DND-41 (cell line): ENCODE measurements around the gene CPEB2.

Experiments used
- ATAC-seq: fragments of 200-7000 bp; cut with Tn5 transposase; 3 replicates; pipeline ENCODE4 v1.9.1; 2021; ENCODE audit warnings: low read depth; ENCODE audit not compliant: insufficient read depth
- DNase-seq: peaks from one replicate; pipeline ENCODE4 v3.0.0-alpha.2; 2020
- H2AFZ ChIP-seq: 2 replicates; pipeline ENCODE4 v1.6.0; 2012; ENCODE audit warnings: low read depth, low read length
- H3K27ac ChIP-seq: 2 replicates; pipeline ENCODE4 v1.5.1; 2012; ENCODE audit warnings: low read length, inconsistent platforms
- H3K27me3 ChIP-seq: fragments of 200-600 bp; sonication (generic); 2 replicates; pipeline ENCODE4 v1.6.0; 2012; ENCODE audit warnings: low read length, mild to moderate bottlenecking, inconsistent platforms; ENCODE audit not compliant: insufficient read depth, poor library complexity
- H3K36me3 ChIP-seq: 2 replicates; pipeline ENCODE4 v1.5.1; 2012; ENCODE audit warnings: low read length, inconsistent platforms; ENCODE audit not compliant: insufficient read depth
- H3K4me1 ChIP-seq: 2 replicates; pipeline ENCODE4 v1.5.1; 2012; ENCODE audit warnings: mild to moderate bottlenecking, low read length; ENCODE audit not compliant: insufficient read depth
- H3K4me2 ChIP-seq: 2 replicates; pipeline ENCODE4 v1.6.0; 2012; ENCODE audit warnings: mild to moderate bottlenecking, moderate library complexity, low read length, inconsistent platforms; ENCODE audit not compliant: insufficient read depth
- H3K4me3 ChIP-seq, 2 experiments: fragments of 200-600 bp in 1 of 2; shearing (Covaris generic) in 1 of 2; 2 replicates each; pipeline ENCODE4 v1.5.1; 2012 to 2016; ENCODE audit warnings: inconsistent platforms in 2 of 2, low read length in 2 of 2, mild to moderate bottlenecking in 2 of 2, low read depth in 1 of 2, moderate library complexity in 1 of 2
- H3K79me2 ChIP-seq: 2 replicates; pipeline ENCODE4 v1.6.0; 2012; ENCODE audit warnings: low read length, inconsistent platforms; ENCODE audit not compliant: insufficient read depth
- H3K9ac ChIP-seq: 2 replicates; pipeline ENCODE4 v1.6.0; 2012; ENCODE audit warnings: low read depth, mild to moderate bottlenecking, inconsistent platforms, low read length, moderate library complexity
- H3K9me3 ChIP-seq: 2 replicates; pipeline ENCODE4 v1.5.1; 2012; ENCODE audit warnings: low read length, moderate library complexity, mild to moderate bottlenecking, inconsistent platforms; ENCODE audit not compliant: insufficient read depth, severe bottlenecking
- H4K20me1 ChIP-seq: 2 replicates; pipeline ENCODE4 v1.6.0; 2012; ENCODE audit warnings: low read length; ENCODE audit not compliant: insufficient read depth
- EZH2 ChIP-seq: IDR thresholded peaks from 3 replicates; pipeline ENCODE4 v1.6.1; 2012; ENCODE audit warnings: borderline replicate concordance, low read depth, mild to moderate bottlenecking, moderate library complexity, low read length, inconsistent platforms; ENCODE audit not compliant: severe bottlenecking
- TF ChIP-seq, protein P1 (sequence below): IDR thresholded peaks from 2 replicates; pipeline ENCODE4 v1.5.1; 2012; ENCODE audit warnings: borderline replicate concordance, low read length, moderate library complexity, mild to moderate bottlenecking; ENCODE audit not compliant: poor library complexity, severe bottlenecking; ENCODE audit errors: extremely low read depth

The CPEB2 gene

GRCh38 chr4:15024386-15024785, 22.1 kb downstream of the CPEB2 start:
- Histone ChIP-seq H3K36me3 (no peaks in the 10 kb centered on the region), H3K4me2 (no peak overlapping the region), H3K4me3 (no peak overlapping the region), H3K27ac (no peak overlapping the region), H3K79me2 (no peaks in the 10 kb centered on the region), H3K27me3 (no peaks in the 10 kb centered on the region), H3K4me1 (no peaks in the 10 kb centered on the region), H2AFZ (no peak overlapping the region), H3K9me3 (no peaks in the 10 kb centered on the region), H3K9ac (no peak overlapping the region), H4K20me1 (no peaks in the 10 kb centered on the region)
- DNase-seq (no peak), ATAC-seq (no peak)
- TF ChIP-seq EZH2, result no peak
- TF ChIP-seq, protein P1, sequence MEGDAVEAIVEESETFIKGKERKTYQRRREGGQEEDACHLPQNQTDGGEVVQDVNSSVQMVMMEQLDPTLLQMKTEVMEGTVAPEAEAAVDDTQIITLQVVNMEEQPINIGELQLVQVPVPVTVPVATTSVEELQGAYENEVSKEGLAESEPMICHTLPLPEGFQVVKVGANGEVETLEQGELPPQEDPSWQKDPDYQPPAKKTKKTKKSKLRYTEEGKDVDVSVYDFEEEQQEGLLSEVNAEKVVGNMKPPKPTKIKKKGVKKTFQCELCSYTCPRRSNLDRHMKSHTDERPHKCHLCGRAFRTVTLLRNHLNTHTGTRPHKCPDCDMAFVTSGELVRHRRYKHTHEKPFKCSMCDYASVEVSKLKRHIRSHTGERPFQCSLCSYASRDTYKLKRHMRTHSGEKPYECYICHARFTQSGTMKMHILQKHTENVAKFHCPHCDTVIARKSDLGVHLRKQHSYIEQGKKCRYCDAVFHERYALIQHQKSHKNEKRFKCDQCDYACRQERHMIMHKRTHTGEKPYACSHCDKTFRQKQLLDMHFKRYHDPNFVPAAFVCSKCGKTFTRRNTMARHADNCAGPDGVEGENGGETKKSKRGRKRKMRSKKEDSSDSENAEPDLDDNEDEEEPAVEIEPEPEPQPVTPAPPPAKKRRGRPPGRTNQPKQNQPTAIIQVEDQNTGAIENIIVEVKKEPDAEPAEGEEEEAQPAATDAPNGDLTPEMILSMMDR, result no peak

- Histone ChIP-seq H3K9ac (no peak overlapping the region), H3K36me3 (no peaks in the 10 kb centered on the region), H3K79me2 (no peaks in the 10 kb centered on the region), H3K27ac (no peak overlapping the region), H3K4me1 (no peaks in the 10 kb centered on the region), H3K27me3 (no peaks in the 10 kb centered on the region), H3K9me3 (no peaks in the 10 kb centered on the region), H3K4me3 (no peak overlapping the region), H4K20me1 (no peaks in the 10 kb centered on the region), H3K4me2 (no peak overlapping the region), H2AFZ (no peak overlapping the region)
- ATAC-seq, result no peak
- TF ChIP-seq EZH2, result no peak
- TF ChIP-seq, protein P1, result no peak
- DNase-seq, result no peak
Observed at GRCh38 chr4:15025693-15026092, 23.4 kb downstream of the CPEB2 start.

DNA sequence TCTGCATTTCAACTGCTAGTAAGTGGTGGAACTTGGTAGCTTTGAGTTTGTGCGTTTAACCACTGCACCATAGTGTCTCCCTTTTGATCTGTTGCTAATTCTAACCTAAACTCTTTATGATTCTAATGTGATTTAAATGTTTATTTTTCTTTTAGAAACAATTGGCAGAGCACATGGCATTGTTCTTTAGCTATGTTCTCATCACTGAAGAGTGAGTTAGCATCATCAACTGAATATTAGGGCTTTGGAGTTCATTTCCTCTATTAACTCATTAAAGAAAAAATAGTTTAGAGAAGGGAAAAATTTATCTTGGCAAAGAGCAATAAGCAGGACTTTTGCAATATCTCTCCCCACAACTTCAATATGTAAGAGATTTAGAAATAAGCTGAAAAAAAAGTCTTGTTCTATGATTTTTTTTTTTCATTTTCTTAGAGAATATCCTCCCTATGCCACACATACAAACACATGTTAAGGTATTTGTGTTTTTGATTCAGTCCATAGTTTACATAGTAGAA, 25.7 kb downstream of the CPEB2 start:
- Histone ChIP-seq H2AFZ (no peak overlapping the region), H4K20me1 (no peaks in the 10 kb centered on the region), H3K27me3 (no peaks in the 10 kb centered on the region), H3K36me3 (no peaks in the 10 kb centered on the region), H3K9ac (no peak overlapping the region), H3K27ac (no peak overlapping the region), H3K4me1 (no peaks in the 10 kb centered on the region), H3K79me2 (no peaks in the 10 kb centered on the region), H3K9me3 (no peaks in the 10 kb centered on the region), H3K4me3 (no peak overlapping the region), H3K4me2 (no peak overlapping the region)
- TF ChIP-seq, protein P1, result no peak
- TF ChIP-seq EZH2, result no peak
- no peak for ATAC-seq
- no peak for DNase-seq

DNA sequence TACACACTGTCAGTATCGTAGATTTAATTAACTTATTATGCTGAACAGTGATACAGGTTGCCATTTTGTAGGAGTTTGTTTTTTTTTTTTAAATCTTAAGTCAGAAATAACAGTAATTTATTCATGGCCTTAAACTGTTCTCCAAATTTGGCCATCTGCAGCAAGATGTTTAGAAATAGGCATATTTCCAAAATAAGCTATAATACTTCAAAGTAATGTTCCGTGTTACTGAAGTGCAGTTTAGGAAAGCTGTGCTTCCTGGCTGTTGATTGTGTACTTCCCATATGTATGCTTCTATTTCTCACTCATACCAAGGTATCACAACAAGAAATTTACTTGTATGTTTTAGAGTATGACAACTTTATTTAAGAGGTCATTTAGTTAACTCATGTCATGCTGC, 28.9 kb downstream of the CPEB2 start:
- Histone ChIP-seq H3K27me3 (no peaks in the 10 kb centered on the region), H3K9me3 (no peaks in the 10 kb centered on the region), H3K4me3 (no peak overlapping the region), H3K79me2 (no peaks in the 10 kb centered on the region), H3K36me3 (no peaks in the 10 kb centered on the region), H3K9ac (no peak overlapping the region), H3K4me2 (no peak overlapping the region), H4K20me1 (no peaks in the 10 kb centered on the region), H2AFZ (no peak overlapping the region), H3K4me1 (no peaks in the 10 kb centered on the region), H3K27ac (no peak overlapping the region)
- ATAC-seq (no peak), DNase-seq (no peak)
- no peak for TF ChIP-seq EZH2
- TF ChIP-seq, protein P1, result no peak
